Vagina (tissue), 2 donors: ENCODE measurements around the gene TMX3.

Experiments
- CTCF ChIP-seq, 3 experiments: fragments of 450-650 bp in 2 of 3; fragments of 200-600 bp in 1 of 3; sonication (generic) in 1 of 3; IDR thresholded peaks; one replicate each; pipeline ENCODE4 v1.5.1; 2017 to 2019; ENCODE audit warnings: antibody characterized with exemption in 3 of 3, mild to moderate bottlenecking in 2 of 3, moderate library complexity in 2 of 3
- POLR2A ChIP-seq, 2 donors: fragments of 450-650 bp; IDR thresholded peaks; one replicate each; pipeline ENCODE4 v1.6.1; 2017; ENCODE audit warnings: antibody characterized with exemption in 2 of 2, mild to moderate bottlenecking in 2 of 2, moderate library complexity in 2 of 2

GRCh38 chr18:68701353-68701752 lies 13.6 kb downstream of the TMX3 start:
- no peak for TF ChIP-seq POLR2A (IDR thresholded peaks at IDR 0.05)
- no peak for TF ChIP-seq CTCF (IDR thresholded peaks at IDR 0.05)
